ENCODE measurements around the gene TTI1. TPM values are rescaled to one million over a fixed set of nuclear protein-coding genes. Genes with fewer than 3 reads are reported as not detected.

Gene TTI1
- polyA plus RNA-seq, 3 donors: 6.4 to 9.1 (median 8.8) TPM

GRCh38 chr20:37999526-38000263, 33.6 kb downstream of the TTI1 start:
- DNase-seq: peak in 2 of 3 donors; percentile 12 to 21
- peak overlapping the region in 4 of 7 donors; percentile 2 to 68 (median 28) for H3K27ac Mint-ChIP-seq

GRCh38 chr20:37997516-37997915, 35.7 kb downstream of the TTI1 start:
- 100% methylated on average over 2 of the region's 3 CpGs for WGBS (ENCODE audit: insufficient coverage)
- no peak overlapping the region for H3K9ac ChIP-seq (ENCODE audit: insufficient read depth, low read length, poor library complexity, severe bottlenecking)

More at GRCh38 chr20:37999526-38000263, 33.6 kb downstream of the TTI1 start:
- no peak overlapping the region for H3K4me3 Mint-ChIP-seq
- no peaks in the 10 kb centered on the region for H3K9me3 Mint-ChIP-seq
- WGBS (ENCODE audit: insufficient coverage): 71% methylated on average over 12 of the region's 15 CpGs
- TF ChIP-seq CTCF (IDR thresholded peaks at IDR 0.05): no peak
- Histone ChIP-seq H2AFZ (ENCODE audit: insufficient read depth, low read depth, low read length, poor library complexity, severe bottlenecking) (no peak overlapping the region), H4K20me1 (ENCODE audit: insufficient read depth, low read length) (no peaks in the 10 kb centered on the region), H3K27ac (ENCODE audit: low read depth in 1 of 2, low read length in 2 of 2) (no peak overlapping the region), H3K79me2 (ENCODE audit: insufficient read depth, low read length) (no peaks in the 10 kb centered on the region), H3K9me3 (replicated peaks in 1 of 2; ENCODE audit: control insufficient read depth in 1 of 2, insufficient read depth in 1 of 2, low read length in 2 of 2) (no peaks in the 10 kb centered on the region), H3K36me3 (replicated peaks in 1 of 2; ENCODE audit: control insufficient read depth in 1 of 2, insufficient read depth in 2 of 2, low read length in 2 of 2) (peaks cover 80 to 100% of the 10 kb centered on the region in 2 donors), H3K4me1 (ENCODE audit: control insufficient read depth in 1 of 2, insufficient read depth in 2 of 2, low read length in 2 of 2) (no peaks in the 10 kb centered on the region), H3K9ac (ENCODE audit: insufficient read depth, low read length, poor library complexity, severe bottlenecking) (no peak overlapping the region), H3K27me3 (ENCODE audit: control insufficient read depth in 2 of 2, insufficient read depth in 2 of 2, low read length in 2 of 2) (no peaks in the 10 kb centered on the region), H3K4me3 (replicated peaks in 1 of 3; ENCODE audit: low read depth in 2 of 3, low read length in 3 of 3) (no peak overlapping the region), H3K4me2 (replicated peaks; ENCODE audit: extremely low read depth, low read length, poor library complexity, severe bottlenecking) (no peak overlapping the region)
- H3K4me1 Mint-ChIP-seq: peaks cover 3% of the 10 kb centered on the region
- no peaks in the 10 kb centered on the region for H3K27me3 Mint-ChIP-seq (ENCODE audit: low read depth in 3 of 3)
- H3K36me3 Mint-ChIP-seq: peaks cover 83 to 94% of the 10 kb centered on the region in 2 donors
- intact Hi-C loops (cut with micrococcal nuclease): loop anchor here in 1 of 2 donors (10.0 kb wide), 1 partner anchor 435 kb away; no protein-coding TSS in a partner anchor

More at GRCh38 chr20:37997516-37997915, 35.7 kb downstream of the TTI1 start:
- no peaks in the 10 kb centered on the region for H3K9me3 ChIP-seq (replicated peaks in 1 of 2; ENCODE audit: control insufficient read depth in 1 of 2, insufficient read depth in 1 of 2, low read length in 2 of 2)
- H3K4me3 Mint-ChIP-seq: no peak overlapping the region
- intact Hi-C loops (cut with micrococcal nuclease): loop anchor here in 1 of 2 donors (10.0 kb wide), 1 partner anchor 433 kb away; no protein-coding TSS in a partner anchor
- no peak overlapping the region for H2AFZ ChIP-seq (ENCODE audit: insufficient read depth, low read depth, low read length, poor library complexity, severe bottlenecking)
- no peaks in the 10 kb centered on the region for H3K4me1 ChIP-seq (ENCODE audit: control insufficient read depth in 1 of 2, insufficient read depth in 2 of 2, low read length in 2 of 2)
- H3K27ac Mint-ChIP-seq: peak overlapping the region in 1 of 7 donors; percentile 60
- H3K4me2 ChIP-seq (replicated peaks; ENCODE audit: extremely low read depth, low read length, poor library complexity, severe bottlenecking): no peak overlapping the region
- no peak for DNase-seq
- no peaks in the 10 kb centered on the region for H3K27me3 Mint-ChIP-seq (ENCODE audit: low read depth in 3 of 3)
- TF ChIP-seq CTCF (IDR thresholded peaks at IDR 0.05): no peak
- no peaks in the 10 kb centered on the region for H3K79me2 ChIP-seq (ENCODE audit: insufficient read depth, low read length)
- no peak overlapping the region for H3K27ac ChIP-seq (ENCODE audit: low read depth in 1 of 2, low read length in 2 of 2)
- H3K36me3 ChIP-seq (replicated peaks in 1 of 2; ENCODE audit: control insufficient read depth in 1 of 2, insufficient read depth in 2 of 2, low read length in 2 of 2): peaks cover 71 to 94% of the 10 kb centered on the region in 2 donors
- H3K4me1 Mint-ChIP-seq: peaks cover 7% of the 10 kb centered on the region
- no peak overlapping the region for H3K4me3 ChIP-seq (replicated peaks in 1 of 3; ENCODE audit: low read depth in 2 of 3, low read length in 3 of 3)
- no peaks in the 10 kb centered on the region for H3K27me3 ChIP-seq (ENCODE audit: control insufficient read depth in 2 of 2, insufficient read depth in 2 of 2, low read length in 2 of 2)
- H3K36me3 Mint-ChIP-seq: peaks cover 84 to 92% of the 10 kb centered on the region in 2 donors
- no peaks in the 10 kb centered on the region for H3K9me3 Mint-ChIP-seq
- no peaks in the 10 kb centered on the region for H4K20me1 ChIP-seq (ENCODE audit: insufficient read depth, low read length)
